ENCODE measurements around the gene AQP6.

AQP6 gene

GRCh38 chr12:49969027-49969426, 3.7 kb upstream of the AQP6 start:
- H3K9me3 Mint-ChIP-seq: no peaks in the 10 kb centered on the region
- H3K4me3 Mint-ChIP-seq: no peak overlapping the region
- peaks cover 20% of the 10 kb centered on the region for H3K27me3 Mint-ChIP-seq
- no peak overlapping the region for H3K27ac Mint-ChIP-seq
- H3K36me3 Mint-ChIP-seq (ENCODE audit: low read depth): no peaks in the 10 kb centered on the region
- peaks cover 2% of the 10 kb centered on the region for H3K4me1 Mint-ChIP-seq (ENCODE audit: low read depth)

GRCh38 chr12:49969651-49970429, 2.9 kb upstream of the AQP6 start:
- H3K27me3 Mint-ChIP-seq: peaks cover 14% of the 10 kb centered on the region
- no peak overlapping the region for H3K27ac Mint-ChIP-seq
- H3K9me3 Mint-ChIP-seq: no peaks in the 10 kb centered on the region
- no peaks in the 10 kb centered on the region for H3K36me3 Mint-ChIP-seq (ENCODE audit: low read depth)
- peaks cover 2% of the 10 kb centered on the region for H3K4me1 Mint-ChIP-seq (ENCODE audit: low read depth)
- H3K4me3 Mint-ChIP-seq: no peak overlapping the region

- Mint-ChIP-seq H3K4me3 (no peak overlapping the region), H3K4me1 (ENCODE audit: low read depth) (peaks cover 2% of the 10 kb centered on the region), H3K27ac (no peak overlapping the region), H3K36me3 (ENCODE audit: low read depth) (no peaks in the 10 kb centered on the region), H3K9me3 (no peaks in the 10 kb centered on the region), H3K27me3 (peaks cover 9% of the 10 kb centered on the region)
These were observed 2.1 kb upstream of the AQP6 start for GRCh38 chr12:49970658-49971057.

GRCh38 chr12:49971141-49971540, 1.6 kb upstream of the AQP6 start:
- Mint-ChIP-seq H3K36me3 (ENCODE audit: low read depth) (no peaks in the 10 kb centered on the region), H3K27ac (no peak overlapping the region), H3K4me3 (no peak overlapping the region), H3K27me3 (peaks cover 5% of the 10 kb centered on the region), H3K4me1 (ENCODE audit: low read depth) (peaks cover 2% of the 10 kb centered on the region), H3K9me3 (no peaks in the 10 kb centered on the region)

GRCh38 chr12:49972129-49972528, 618 bp upstream of the AQP6 start:
- Mint-ChIP-seq H3K4me1 (ENCODE audit: low read depth) (peaks cover under 1% of the 10 kb centered on the region), H3K27ac (no peak overlapping the region), H3K36me3 (ENCODE audit: low read depth) (no peaks in the 10 kb centered on the region), H3K27me3 (no peaks in the 10 kb centered on the region), H3K9me3 (no peaks in the 10 kb centered on the region), H3K4me3 (no peak overlapping the region)

GRCh38 chr12:49973361-49973830, 649 bp downstream of the AQP6 start:
- Mint-ChIP-seq H3K27ac (no peak overlapping the region), H3K4me1 (ENCODE audit: low read depth) (no peaks in the 10 kb centered on the region), H3K9me3 (no peaks in the 10 kb centered on the region), H3K27me3 (no peaks in the 10 kb centered on the region), H3K4me3 (no peak overlapping the region), H3K36me3 (ENCODE audit: low read depth) (no peaks in the 10 kb centered on the region)

- no peak overlapping the region for H3K4me3 Mint-ChIP-seq
These were observed 1.5 kb downstream of the AQP6 start for GRCh38 chr12:49974231-49974675.

GRCh38 chr12:49974677-49975317, 2.0 kb downstream of the AQP6 start:
- no peak overlapping the region for H3K27ac Mint-ChIP-seq
- no peaks in the 10 kb centered on the region for H3K9me3 Mint-ChIP-seq
- no peak overlapping the region for H3K4me3 Mint-ChIP-seq
- H3K36me3 Mint-ChIP-seq (ENCODE audit: low read depth): no peaks in the 10 kb centered on the region
- no peaks in the 10 kb centered on the region for H3K4me1 Mint-ChIP-seq (ENCODE audit: low read depth)
- H3K27me3 Mint-ChIP-seq: no peaks in the 10 kb centered on the region

More at GRCh38 chr12:49974231-49974675, 1.5 kb downstream of the AQP6 start:
- H3K27me3 Mint-ChIP-seq: no peaks in the 10 kb centered on the region
- H3K4me1 Mint-ChIP-seq (ENCODE audit: low read depth): no peaks in the 10 kb centered on the region
- no peaks in the 10 kb centered on the region for H3K9me3 Mint-ChIP-seq
- H3K36me3 Mint-ChIP-seq (ENCODE audit: low read depth): no peaks in the 10 kb centered on the region
- H3K27ac Mint-ChIP-seq: no peak overlapping the region

GRCh38 chr12:49975318-49975761, 2.6 kb downstream of the AQP6 start:
- no peaks in the 10 kb centered on the region for H3K27me3 Mint-ChIP-seq
- H3K4me3 Mint-ChIP-seq: no peak overlapping the region
- no peak overlapping the region for H3K27ac Mint-ChIP-seq
- H3K9me3 Mint-ChIP-seq: no peaks in the 10 kb centered on the region
- H3K36me3 Mint-ChIP-seq (ENCODE audit: low read depth): no peaks in the 10 kb centered on the region
- H3K4me1 Mint-ChIP-seq (ENCODE audit: low read depth): no peaks in the 10 kb centered on the region

GRCh38 chr12:49976557-49976956, 3.8 kb downstream of the AQP6 start:
- H3K4me3 Mint-ChIP-seq: no peak overlapping the region
- H3K36me3 Mint-ChIP-seq (ENCODE audit: low read depth): no peaks in the 10 kb centered on the region
- H3K9me3 Mint-ChIP-seq: no peaks in the 10 kb centered on the region
- no peaks in the 10 kb centered on the region for H3K27me3 Mint-ChIP-seq
- H3K27ac Mint-ChIP-seq: no peak overlapping the region
- no peaks in the 10 kb centered on the region for H3K4me1 Mint-ChIP-seq (ENCODE audit: low read depth)

- no peaks in the 10 kb centered on the region for H3K27me3 Mint-ChIP-seq
- H3K4me3 Mint-ChIP-seq: no peak overlapping the region
- H3K9me3 Mint-ChIP-seq: no peaks in the 10 kb centered on the region
- no peak overlapping the region for H3K27ac Mint-ChIP-seq
- H3K4me1 Mint-ChIP-seq (ENCODE audit: low read depth): no peaks in the 10 kb centered on the region
- no peaks in the 10 kb centered on the region for H3K36me3 Mint-ChIP-seq (ENCODE audit: low read depth)
These were observed 5.4 kb downstream of the AQP6 start for GRCh38 chr12:49978125-49978524.

- H3K27me3 Mint-ChIP-seq: no peaks in the 10 kb centered on the region
- H3K4me3 Mint-ChIP-seq: no peak overlapping the region
- H3K4me1 Mint-ChIP-seq (ENCODE audit: low read depth): no peaks in the 10 kb centered on the region
- H3K9me3 Mint-ChIP-seq: no peaks in the 10 kb centered on the region
- no peaks in the 10 kb centered on the region for H3K36me3 Mint-ChIP-seq (ENCODE audit: low read depth)
- no peak overlapping the region for H3K27ac Mint-ChIP-seq
These were observed 6.4 kb downstream of the AQP6 start for GRCh38 chr12:49979016-49979586.

GRCh38 chr12:49979791-49980190, 7.0 kb downstream of the AQP6 start:
- Mint-ChIP-seq H3K9me3 (no peaks in the 10 kb centered on the region), H3K36me3 (ENCODE audit: low read depth) (peaks cover 3% of the 10 kb centered on the region), H3K4me3 (no peak overlapping the region), H3K4me1 (ENCODE audit: low read depth) (no peaks in the 10 kb centered on the region), H3K27ac (no peak overlapping the region), H3K27me3 (no peaks in the 10 kb centered on the region)

GRCh38 chr12:49980501-49981349, 8.0 kb downstream of the AQP6 start:
- H3K36me3 Mint-ChIP-seq (ENCODE audit: low read depth): peaks cover 12% of the 10 kb centered on the region
- no peaks in the 10 kb centered on the region for H3K27me3 Mint-ChIP-seq
- no peak overlapping the region for H3K4me3 Mint-ChIP-seq
- no peak overlapping the region for H3K27ac Mint-ChIP-seq
- H3K4me1 Mint-ChIP-seq (ENCODE audit: low read depth): no peaks in the 10 kb centered on the region
- no peaks in the 10 kb centered on the region for H3K9me3 Mint-ChIP-seq
